CD4-positive, alpha-beta memory T cell (primary cell): ENCODE results near the gene PTGES2. TPM values are rescaled to one million over a fixed set of nuclear protein-coding genes. Genes with fewer than 3 reads are reported as not detected.

ENCODE experiments used
- CTCF ChIA-PET: fragments of 350-600 bp; sonication (Branson Sonifier 250); formaldehyde crosslinking; loops from one replicate; lab custom pipeline; 2021; ENCODE audit warnings: inconsistent platforms; ENCODE audit not compliant: partially characterized antibody; lab: Charles Lee
- POLR2A ChIA-PET: fragments of 350-600 bp; sonication (Branson Sonifier 250); formaldehyde crosslinking; loops from one replicate; lab custom pipeline; 2021; ENCODE audit not compliant: partially characterized antibody; lab: Charles Lee
- DNase-seq, 5 donors: peaks; one replicate each; pipeline versions ENCODE4 v3.0.0 to v3.0.0-alpha.2; 2020 to 2022; ENCODE audit warnings: mixed read lengths in 1 of 5
- H3K27ac ChIP-seq: one replicate; pipeline ENCODE4 v1.7.0; 2013; ENCODE audit warnings: low read depth, low read length
- H3K27me3 ChIP-seq: 2 replicates; pipeline ENCODE4 v1.7.0; 2013; ENCODE audit warnings: mild to moderate bottlenecking, low read length, moderate library complexity; ENCODE audit not compliant: insufficient read depth
- H3K36me3 ChIP-seq: 2 replicates; pipeline ENCODE4 v1.7.0; 2013; ENCODE audit warnings: mild to moderate bottlenecking, low read length, moderate library complexity; ENCODE audit not compliant: insufficient read depth
- H3K4me1 ChIP-seq: 2 replicates; pipeline ENCODE4 v1.7.0; 2013; ENCODE audit warnings: mild to moderate bottlenecking, low read length, moderate library complexity; ENCODE audit not compliant: insufficient read depth
- H3K4me3 ChIP-seq, 2 donors: one replicate each; pipeline ENCODE4 v1.7.0; 2013; ENCODE audit warnings: low read length in 2 of 2, mild to moderate bottlenecking in 1 of 2
- H3K9me3 ChIP-seq, 2 donors: one replicate each; pipeline ENCODE4 v1.7.0; 2013; ENCODE audit warnings: low read length in 2 of 2, control low read depth in 1 of 2; ENCODE audit not compliant: control insufficient read depth in 1 of 2
- H3K27ac Mint-ChIP-seq, 7 donors: one replicate each; pipeline ENCODE4 v1.8.0; 2020 to 2021; ENCODE audit warnings: mixed read lengths in 7 of 7, mild to moderate bottlenecking in 6 of 7, inconsistent platforms in 3 of 7, moderate library complexity in 3 of 7
- H3K27me3 Mint-ChIP-seq, 2 donors: one replicate each; pipeline ENCODE4 v1.8.0; 2020 to 2021; ENCODE audit warnings: mixed read lengths in 2 of 2
- H3K36me3 Mint-ChIP-seq, 2 donors: one replicate each; pipeline ENCODE4 v1.8.0; 2020 to 2021; ENCODE audit warnings: mixed read lengths in 2 of 2, inconsistent platforms in 1 of 2, mild to moderate bottlenecking in 1 of 2
- H3K4me1 Mint-ChIP-seq, 4 donors: one replicate each; pipeline ENCODE4 v1.8.0; 2020 to 2021; ENCODE audit warnings: mixed read lengths in 4 of 4, mild to moderate bottlenecking in 1 of 4
- H3K4me3 Mint-ChIP-seq, 8 donors: one replicate each; pipeline ENCODE4 v1.8.0; 2020 to 2021; ENCODE audit warnings: mixed read lengths in 8 of 8, mild to moderate bottlenecking in 7 of 8, moderate library complexity in 6 of 8, inconsistent platforms in 3 of 8
- H3K9me3 Mint-ChIP-seq, 8 donors: one replicate each; pipeline ENCODE4 v1.8.0; 2020 to 2021; ENCODE audit warnings: mixed read lengths in 8 of 8, mild to moderate bottlenecking in 5 of 8, inconsistent platforms in 3 of 8, moderate library complexity in 1 of 8
- intact Hi-C: fragments of 100-400 bp; cut with micrococcal nuclease; formaldehyde crosslinking; loops from one replicate; pipeline ENCODE4 v1.15.1; 2023
- polyA plus RNA-seq, 2 donors: library from polyadenylated mRNA; unstranded; fragments of 300-500 nt; fragmentation: Illumina TruSeq; gene quantifications; one replicate each; pipeline ENCODE4 v1.2.3, GENCODE V29; 2021
- total RNA-seq, 2 experiments: library from RNA; stranded (reverse); gene quantifications; one replicate each; pipeline ENCODE4 v1.2.3, GENCODE V29; 2021

Gene PTGES2
- total and polyA plus RNA-seq, 4 experiments from 2014 or later, result 47.5 to 57.9 (median 50.3) TPM

- DNase-seq, result no peak
- Mint-ChIP-seq H3K4me3 (no peak overlapping the region), H3K4me1 (peaks cover 0 to 3% (median 0%) of the 10 kb centered on the region in 4 donors), H3K27me3 (no peaks in the 10 kb centered on the region), H3K9me3 (no peaks in the 10 kb centered on the region), H3K36me3 (no peaks in the 10 kb centered on the region), H3K27ac (no peak overlapping the region)
- ChIA-PET POLR2A (no interaction called here), CTCF (no interaction called here)
- Histone ChIP-seq H3K27me3 (no peaks in the 10 kb centered on the region), H3K27ac (no peak overlapping the region), H3K9me3 (no peaks in the 10 kb centered on the region), H3K4me1 (no peaks in the 10 kb centered on the region), H3K36me3 (no peaks in the 10 kb centered on the region), H3K4me3 (no peak overlapping the region)
- intact Hi-C loops, result no loop called here
These were observed 25.8 kb upstream of the PTGES2 start for GRCh38 chr9:128153060-128153946.

GRCh38 chr9:128152133-128153059, 24.9 kb upstream of the PTGES2 start:
- no peaks in the 10 kb centered on the region for H3K9me3 Mint-ChIP-seq
- DNase-seq, result no peak
- ChIA-PET CTCF (no interaction called here), POLR2A (interaction anchor here (0.9 kb wide), 1 partner anchor 9 kb away, joined by 3 read pairs; no protein-coding TSS in a partner anchor)
- intact Hi-C loops, result no loop called here
- no peak overlapping the region for H3K4me3 Mint-ChIP-seq
- Histone ChIP-seq H3K4me1 (no peaks in the 10 kb centered on the region), H3K36me3 (no peaks in the 10 kb centered on the region), H3K27ac (no peak overlapping the region), H3K4me3 (no peak overlapping the region), H3K9me3 (no peaks in the 10 kb centered on the region), H3K27me3 (no peaks in the 10 kb centered on the region)
- no peaks in the 10 kb centered on the region for H3K36me3 Mint-ChIP-seq
- H3K27me3 Mint-ChIP-seq, result no peaks in the 10 kb centered on the region
- peaks cover 0 to 3% (median 0%) of the 10 kb centered on the region in 4 donors for H3K4me1 Mint-ChIP-seq
- H3K27ac Mint-ChIP-seq, result no peak overlapping the region

GRCh38 chr9:128151309-128152132, 24.0 kb upstream of the PTGES2 start:
- H3K27me3 Mint-ChIP-seq, result no peaks in the 10 kb centered on the region
- no peak overlapping the region for H3K4me3 Mint-ChIP-seq
- no peaks in the 10 kb centered on the region for H3K36me3 Mint-ChIP-seq
- no peaks in the 10 kb centered on the region for H3K27me3 ChIP-seq
- no peaks in the 10 kb centered on the region for H3K9me3 Mint-ChIP-seq
- CTCF ChIA-PET, result interaction anchor here (1.1 kb wide), 1 partner anchor 8 kb away, joined by 3 read pairs; no protein-coding TSS in a partner anchor
- POLR2A ChIA-PET, result interaction anchor here (0.9 kb wide), 1 partner anchor 9 kb away, joined by 3 read pairs; no protein-coding TSS in a partner anchor
- intact Hi-C loops, result no loop called here
- H3K4me1 Mint-ChIP-seq, result peaks cover 0 to 3% (median 0%) of the 10 kb centered on the region in 4 donors
- no peak overlapping the region for H3K4me3 ChIP-seq
- H3K4me1 ChIP-seq, result no peaks in the 10 kb centered on the region
- H3K36me3 ChIP-seq, result no peaks in the 10 kb centered on the region
- DNase-seq, result no peak
- peak overlapping the region in 1 of 7 donors; percentile 36 for H3K27ac Mint-ChIP-seq
- no peaks in the 10 kb centered on the region for H3K9me3 ChIP-seq
- no peak overlapping the region for H3K27ac ChIP-seq

- H3K4me1 ChIP-seq, result no peaks in the 10 kb centered on the region
These were observed 23.2 kb upstream of the PTGES2 start for GRCh38 chr9:128150594-128151308.

GRCh38 chr9:128149951-128150593, 22.5 kb upstream of the PTGES2 start:
- ChIA-PET CTCF (interaction anchor here (1.1 kb wide), 1 partner anchor 9 kb away, joined by 3 read pairs; no protein-coding TSS in a partner anchor), POLR2A (no interaction called here)
- DNase-seq, result no peak
- no peak overlapping the region for H3K27ac ChIP-seq
- no peaks in the 10 kb centered on the region for H3K36me3 ChIP-seq
- no peaks in the 10 kb centered on the region for H3K27me3 ChIP-seq
- Mint-ChIP-seq H3K27ac (no peak overlapping the region), H3K9me3 (no peaks in the 10 kb centered on the region), H3K4me1 (peaks cover 0 to 3% (median 0%) of the 10 kb centered on the region in 4 donors), H3K36me3 (no peaks in the 10 kb centered on the region), H3K27me3 (no peaks in the 10 kb centered on the region), H3K4me3 (no peak overlapping the region)
- no peaks in the 10 kb centered on the region for H3K9me3 ChIP-seq
- intact Hi-C loops, result no loop called here
- H3K4me1 ChIP-seq, result no peaks in the 10 kb centered on the region
- H3K4me3 ChIP-seq, result no peak overlapping the region

More at GRCh38 chr9:128150594-128151308, 23.2 kb upstream of the PTGES2 start:
- POLR2A ChIA-PET, result no interaction called here
- H3K4me3 ChIP-seq, result no peak overlapping the region
- Mint-ChIP-seq H3K27ac (peak overlapping the region in 1 of 7 donors; percentile 36), H3K4me3 (no peak overlapping the region), H3K27me3 (no peaks in the 10 kb centered on the region), H3K9me3 (no peaks in the 10 kb centered on the region), H3K36me3 (no peaks in the 10 kb centered on the region), H3K4me1 (peaks cover 0 to 3% (median 0%) of the 10 kb centered on the region in 4 donors)
- no peaks in the 10 kb centered on the region for H3K9me3 ChIP-seq
- H3K36me3 ChIP-seq, result no peaks in the 10 kb centered on the region
- CTCF ChIA-PET, result interaction anchor here (0.6 to 1.1 kb wide), 2 partner anchors 9 to 60 kb away, joined by 3 read pairs; no protein-coding TSS in a partner anchor
- no peak overlapping the region for H3K27ac ChIP-seq
- intact Hi-C loops, result no loop called here
- H3K27me3 ChIP-seq, result no peaks in the 10 kb centered on the region
- DNase-seq, result no peak
